ENCODE measurements around the gene TSGA10.
"Not testable (repeated sequence)": the region's sequence is repeated elsewhere in the genome, so short reads cannot be mapped to it uniquely, and the experiment has no call there.

The TSGA10 gene

GRCh38 chr2:99067871-99068625 lies 86.7 kb downstream of the TSGA10 start:
- DNase-seq, result no peak

- peak; percentile 5 for DNase-seq
Observed at GRCh38 chr2:99066075-99066958, 88.4 kb downstream of the TSGA10 start.

GRCh38 chr2:99049187-99049586 lies 105.6 kb downstream of the TSGA10 start:
- not testable (repeated sequence) for DNase-seq

- DNase-seq, result not testable (repeated sequence)
Observed at GRCh38 chr2:99040736-99041300, 113.9 kb downstream of the TSGA10 start.

GRCh38 chr2:99035920-99036319 lies 118.8 kb downstream of the TSGA10 start:
- DNase-seq, result no peak

GRCh38 chr2:99032786-99033185 lies 122.0 kb downstream of the TSGA10 start:
- no peak for DNase-seq

- no peak for DNase-seq
Observed at GRCh38 chr2:99032001-99032400, 122.7 kb downstream of the TSGA10 start.

- DNase-seq, result no peak
Observed at GRCh38 chr2:99031481-99031880, 123.3 kb downstream of the TSGA10 start.

- no peak for DNase-seq
Observed at GRCh38 chr2:99028558-99028957, 126.2 kb downstream of the TSGA10 start.

- no peak for DNase-seq
Observed at GRCh38 chr2:99027856-99028255, 126.9 kb downstream of the TSGA10 start.

- no peak for DNase-seq
Observed at GRCh38 chr2:99000708-99001107, 154.0 kb downstream of the TSGA10 start.

GRCh38 chr2:98988695-98989094 lies 166.0 kb downstream of the TSGA10 start:
- not testable (repeated sequence) for DNase-seq

- no peak for DNase-seq
Observed at GRCh38 chr2:98985905-98986666, 168.7 kb downstream of the TSGA10 start.

- no peak for DNase-seq
Observed at GRCh38 chr2:98975611-98976010, 179.1 kb downstream of the TSGA10 start.

- no peak for DNase-seq
Observed at GRCh38 chr2:98972582-98973167, 182.1 kb downstream of the TSGA10 start.

GRCh38 chr2:98959810-98960507 lies 194.8 kb downstream of the TSGA10 start:
- DNase-seq, result no peak

GRCh38 chr2:98952966-98953365 lies 201.8 kb downstream of the TSGA10 start:
- no peak for DNase-seq

- DNase-seq, result no peak
Observed at GRCh38 chr2:98948956-98949739, 205.6 kb downstream of the TSGA10 start.

- no peak for DNase-seq
Observed at GRCh38 chr2:98947554-98947953, 207.2 kb downstream of the TSGA10 start.
